Fibroblast of lung (primary cell): ENCODE data around the gene RRAS2. TPM values are rescaled to one million over a fixed set of nuclear protein-coding genes. Genes with fewer than 3 reads are reported as not detected.

Experiments
- DNase-seq, 2 donors: peaks; one replicate each; pipeline versions ENCODE4 v3.0.0 to v3.0.0-alpha.2; 2010; ENCODE audit warnings: low read depth in 2 of 2
- H2AFZ ChIP-seq: 2 replicates; pipeline ENCODE4 v1.5.1; 2012; ENCODE audit warnings: low read length, control low read depth, inconsistent platforms
- H3K27ac ChIP-seq: 2 replicates; pipeline ENCODE4 v1.5.1; 2011; ENCODE audit warnings: low read length, control low read depth; ENCODE audit not compliant: insufficient read depth
- H3K27me3 ChIP-seq: 2 replicates; pipeline ENCODE4 v1.5.1; 2011; ENCODE audit warnings: mild to moderate bottlenecking, low read length; ENCODE audit not compliant: control insufficient read depth, insufficient read depth
- H3K36me3 ChIP-seq: 2 replicates; pipeline ENCODE4 v1.5.1; 2011; ENCODE audit warnings: low read length; ENCODE audit not compliant: control insufficient read depth, insufficient read depth
- H3K4me1 ChIP-seq: 2 replicates; pipeline ENCODE4 v1.5.1; 2011; ENCODE audit warnings: low read length; ENCODE audit not compliant: control insufficient read depth, insufficient read depth; ENCODE audit errors: extremely low read depth
- H3K4me2 ChIP-seq: 2 replicates; pipeline ENCODE4 v1.5.1; 2011; ENCODE audit warnings: low read length, control low read depth; ENCODE audit not compliant: insufficient read depth; ENCODE audit errors: extremely low read depth
- H3K4me3 ChIP-seq, 4 experiments: fragments of 200-600 bp in 1 of 4; sonication (generic) in 1 of 4; replicated peaks in 1 of 4; 2 replicates each; pipeline ENCODE4 v1.5.1; 2011 to 2016; ENCODE audit warnings: low read length in 4 of 4, low read depth in 3 of 4, mild to moderate bottlenecking in 3 of 4, control low read depth in 2 of 4, inconsistent platforms in 1 of 4, mixed read lengths in 1 of 4; ENCODE audit not compliant: insufficient read depth in 1 of 4; ENCODE audit errors: control extremely low read depth in 1 of 4
- H3K79me2 ChIP-seq: 2 replicates; pipeline ENCODE4 v1.5.1; 2012; ENCODE audit warnings: mild to moderate bottlenecking, low read length, inconsistent platforms; ENCODE audit not compliant: control insufficient read depth, insufficient read depth
- H3K9ac ChIP-seq: 2 replicates; pipeline ENCODE4 v1.5.1; 2011; ENCODE audit warnings: mild to moderate bottlenecking, low read length, control low read depth; ENCODE audit not compliant: insufficient read depth
- H3K9me3 ChIP-seq: 2 replicates; pipeline ENCODE4 v1.5.1; 2012; ENCODE audit warnings: low read depth, low read length; ENCODE audit not compliant: control insufficient read depth, insufficient read depth
- H4K20me1 ChIP-seq: 2 replicates; pipeline ENCODE4 v1.5.1; 2011; ENCODE audit warnings: low read length; ENCODE audit not compliant: control insufficient read depth, insufficient read depth; ENCODE audit errors: extremely low read depth
- EZH2 ChIP-seq: IDR thresholded peaks from 2 replicates; pipeline ENCODE4 v1.5.1; 2012; ENCODE audit warnings: low read length, control low read depth, mild to moderate bottlenecking; ENCODE audit errors: missing control alignments
- polyA plus RNA-seq, 2 donors: library from polyadenylated mRNA; depleted of rRNA in 1 of 2; stranded (reverse) in 1 of 2; unstranded in 1 of 2; fragments of >200 nt; gene quantifications; 2 replicates each; pipeline ENCODE4 v1.2.1, GENCODE V29; 2011 to 2012; ENCODE audit warnings: missing spikeins in 1 of 2
- total RNA-seq: library from RNA; depleted of rRNA; stranded (reverse); fragments of >200 nt; gene quantifications from 2 replicates; pipeline ENCODE4 v1.2.1, GENCODE V29; 2014
- TF ChIP-seq, protein P1 (sequence below), 2 donors: IDR thresholded peaks in 1 of 2; conservative IDR thresholded peaks in 1 of 2; 1 replicate in 1 of 2; 2 replicates in 1 of 2; pipeline ENCODE4 v1.5.1; 2011 to 2012; ENCODE audit warnings: low read length in 2 of 2, control low read depth in 1 of 2, inconsistent platforms in 1 of 2, low read depth in 1 of 2, mild to moderate bottlenecking in 1 of 2

RRAS2 gene
- total and polyA plus RNA-seq, 2 donors (not counting 1 experiment from before 2014, with no cell fraction given) = 160 to 178 TPM

GRCh38 chr11:14273895-14274294 is 85.1 kb downstream of the RRAS2 start:
- Histone ChIP-seq H2AFZ (no peak overlapping the region), H3K79me2 (no peaks in the 10 kb centered on the region), H4K20me1 (no peaks in the 10 kb centered on the region), H3K4me3 (no peak overlapping the region), H3K4me1 (peaks cover 2% of the 10 kb centered on the region), H3K9ac (no peak overlapping the region), H3K36me3 (peaks cover 2% of the 10 kb centered on the region), H3K9me3 (no peaks in the 10 kb centered on the region), H3K27me3 (no peaks in the 10 kb centered on the region), H3K27ac (no peak overlapping the region), H3K4me2 (no peak overlapping the region)
- TF ChIP-seq EZH2 = no peak
- TF ChIP-seq, protein P1, sequence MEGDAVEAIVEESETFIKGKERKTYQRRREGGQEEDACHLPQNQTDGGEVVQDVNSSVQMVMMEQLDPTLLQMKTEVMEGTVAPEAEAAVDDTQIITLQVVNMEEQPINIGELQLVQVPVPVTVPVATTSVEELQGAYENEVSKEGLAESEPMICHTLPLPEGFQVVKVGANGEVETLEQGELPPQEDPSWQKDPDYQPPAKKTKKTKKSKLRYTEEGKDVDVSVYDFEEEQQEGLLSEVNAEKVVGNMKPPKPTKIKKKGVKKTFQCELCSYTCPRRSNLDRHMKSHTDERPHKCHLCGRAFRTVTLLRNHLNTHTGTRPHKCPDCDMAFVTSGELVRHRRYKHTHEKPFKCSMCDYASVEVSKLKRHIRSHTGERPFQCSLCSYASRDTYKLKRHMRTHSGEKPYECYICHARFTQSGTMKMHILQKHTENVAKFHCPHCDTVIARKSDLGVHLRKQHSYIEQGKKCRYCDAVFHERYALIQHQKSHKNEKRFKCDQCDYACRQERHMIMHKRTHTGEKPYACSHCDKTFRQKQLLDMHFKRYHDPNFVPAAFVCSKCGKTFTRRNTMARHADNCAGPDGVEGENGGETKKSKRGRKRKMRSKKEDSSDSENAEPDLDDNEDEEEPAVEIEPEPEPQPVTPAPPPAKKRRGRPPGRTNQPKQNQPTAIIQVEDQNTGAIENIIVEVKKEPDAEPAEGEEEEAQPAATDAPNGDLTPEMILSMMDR (conservative IDR thresholded peaks at IDR 0.05 in 1 of 2, IDR thresholded peaks at IDR 0.05 in 1 of 2; ENCODE audit: low read depth in 1 of 2, low read length in 2 of 2) = no peak
- peak in 1 of 2 donors; percentile 83 for DNase-seq

GRCh38 chr11:14270690-14271542 is 88.1 kb downstream of the RRAS2 start:
- Histone ChIP-seq H2AFZ (no peak overlapping the region), H3K27ac (no peak overlapping the region), H3K9ac (no peak overlapping the region), H3K79me2 (no peaks in the 10 kb centered on the region), H3K36me3 (peaks cover 2% of the 10 kb centered on the region), H4K20me1 (no peaks in the 10 kb centered on the region), H3K4me2 (no peak overlapping the region), H3K4me3 (no peak overlapping the region), H3K27me3 (no peaks in the 10 kb centered on the region), H3K4me1 (peaks cover 2% of the 10 kb centered on the region), H3K9me3 (no peaks in the 10 kb centered on the region)
- DNase-seq = no peak
- TF ChIP-seq EZH2 = no peak
- TF ChIP-seq, protein P1 (conservative IDR thresholded peaks at IDR 0.05 in 1 of 2, IDR thresholded peaks at IDR 0.05 in 1 of 2; ENCODE audit: low read depth in 1 of 2, low read length in 2 of 2) = no peak

GRCh38 chr11:14269692-14270573 is 89.0 kb downstream of the RRAS2 start:
- Histone ChIP-seq H3K4me1 (peaks cover 2% of the 10 kb centered on the region), H3K4me2 (no peak overlapping the region), H3K27ac (no peak overlapping the region), H3K9me3 (no peaks in the 10 kb centered on the region), H3K79me2 (no peaks in the 10 kb centered on the region), H2AFZ (no peak overlapping the region), H3K9ac (no peak overlapping the region), H3K36me3 (peaks cover 2% of the 10 kb centered on the region), H3K4me3 (no peak overlapping the region), H3K27me3 (no peaks in the 10 kb centered on the region), H4K20me1 (no peaks in the 10 kb centered on the region)
- no peak for DNase-seq
- no peak for TF ChIP-seq EZH2
- TF ChIP-seq, protein P1 (conservative IDR thresholded peaks at IDR 0.05 in 1 of 2, IDR thresholded peaks at IDR 0.05 in 1 of 2; ENCODE audit: low read depth in 1 of 2, low read length in 2 of 2) = no peak
